Measurements from ENCODE around the gene MINDY3. TPM values are rescaled to one million over a fixed set of nuclear protein-coding genes. Genes with fewer than 3 reads are reported as not detected.
"Not testable (repeated sequence)": the region's sequence is repeated elsewhere in the genome, so short reads cannot be mapped to it uniquely, and the experiment has no call there.

MINDY3 gene
- total RNA-seq, 1 donor from 2014 or later: 28.6 TPM

- TF ChIP-seq CTCF (IDR thresholded peaks at IDR 0.05; ENCODE audit: unreplicated experiment): no peak
- no peak for DNase-seq (ENCODE audit: low spot score in 2 of 2, unreplicated experiment in 2 of 2)
- Mint-ChIP-seq H3K36me3 (no peaks in the 10 kb centered on the region), H3K4me3 (no peak overlapping the region), H3K27me3 (ENCODE audit: low read depth) (peaks cover 73% of the 10 kb centered on the region), H3K27ac (no peak overlapping the region), H3K4me1 (no peaks in the 10 kb centered on the region), H3K9me3 (no peaks in the 10 kb centered on the region)
Measured at GRCh38 chr10:15884447-15884846, 24.1 kb upstream of the MINDY3 start.

GRCh38 chr10:15881542-15881941 is 21.2 kb upstream of the MINDY3 start:
- Mint-ChIP-seq H3K27me3 (ENCODE audit: low read depth) (peaks cover 68% of the 10 kb centered on the region), H3K27ac (no peak overlapping the region)

GRCh38 chr10:15879663-15880062 is 19.4 kb upstream of the MINDY3 start:
- Mint-ChIP-seq H3K27ac (no peak overlapping the region), H3K4me1 (no peaks in the 10 kb centered on the region), H3K9me3 (no peaks in the 10 kb centered on the region), H3K27me3 (ENCODE audit: low read depth) (peaks cover 70% of the 10 kb centered on the region), H3K36me3 (no peaks in the 10 kb centered on the region), H3K4me3 (no peak overlapping the region)
- DNase-seq (ENCODE audit: low spot score in 2 of 2, unreplicated experiment in 2 of 2): no peak
- TF ChIP-seq CTCF (IDR thresholded peaks at IDR 0.05; ENCODE audit: unreplicated experiment): no peak

More at GRCh38 chr10:15881542-15881941, 21.2 kb upstream of the MINDY3 start:
- DNase-seq (ENCODE audit: low spot score in 2 of 2, unreplicated experiment in 2 of 2): no peak
- H3K4me3 Mint-ChIP-seq: no peak overlapping the region
- no peaks in the 10 kb centered on the region for H3K36me3 Mint-ChIP-seq
- no peaks in the 10 kb centered on the region for H3K4me1 Mint-ChIP-seq
- no peaks in the 10 kb centered on the region for H3K9me3 Mint-ChIP-seq
- no peak for TF ChIP-seq CTCF (IDR thresholded peaks at IDR 0.05; ENCODE audit: unreplicated experiment)

- Mint-ChIP-seq H3K36me3 (no peaks in the 10 kb centered on the region), H3K27ac (no peak overlapping the region), H3K9me3 (no peaks in the 10 kb centered on the region), H3K4me1 (no peaks in the 10 kb centered on the region), H3K27me3 (ENCODE audit: low read depth) (peaks cover 71% of the 10 kb centered on the region), H3K4me3 (no peak overlapping the region)
- peak; percentile 82 for TF ChIP-seq CTCF (IDR thresholded peaks at IDR 0.05; ENCODE audit: unreplicated experiment)
- DNase-seq (ENCODE audit: low spot score in 2 of 2, unreplicated experiment in 2 of 2): no peak
Measured at GRCh38 chr10:15879058-15879457, 18.8 kb upstream of the MINDY3 start.

GRCh38 chr10:15877836-15878576 is 17.7 kb upstream of the MINDY3 start:
- peaks cover 75% of the 10 kb centered on the region for H3K27me3 Mint-ChIP-seq (ENCODE audit: low read depth)

GRCh38 chr10:15876274-15876673 is 16.0 kb upstream of the MINDY3 start:
- not testable (repeated sequence) for H3K4me3 Mint-ChIP-seq; H3K4me1 Mint-ChIP-seq; DNase-seq (ENCODE audit: low spot score in 2 of 2, unreplicated experiment in 2 of 2)

More at GRCh38 chr10:15877836-15878576, 17.7 kb upstream of the MINDY3 start:
- Mint-ChIP-seq H3K4me1 (no peaks in the 10 kb centered on the region), H3K27ac (no peak overlapping the region), H3K36me3 (no peaks in the 10 kb centered on the region), H3K4me3 (no peak overlapping the region), H3K9me3 (no peaks in the 10 kb centered on the region)
- no peak for TF ChIP-seq CTCF (IDR thresholded peaks at IDR 0.05; ENCODE audit: unreplicated experiment)
- no peak for DNase-seq (ENCODE audit: low spot score in 2 of 2, unreplicated experiment in 2 of 2)

GRCh38 chr10:15872645-15873044 is 12.3 kb upstream of the MINDY3 start:
- not testable (repeated sequence) for H3K4me3 Mint-ChIP-seq; H3K4me1 Mint-ChIP-seq; H3K36me3 Mint-ChIP-seq; DNase-seq (ENCODE audit: low spot score in 2 of 2, unreplicated experiment in 2 of 2); H3K27ac Mint-ChIP-seq; H3K9me3 Mint-ChIP-seq
- peaks cover 88% of the 10 kb centered on the region for H3K27me3 Mint-ChIP-seq (ENCODE audit: low read depth)

More at GRCh38 chr10:15876274-15876673, 16.0 kb upstream of the MINDY3 start:
- H3K9me3 Mint-ChIP-seq, H3K36me3 Mint-ChIP-seq, H3K27ac Mint-ChIP-seq: not testable (repeated sequence)
- peaks cover 70% of the 10 kb centered on the region for H3K27me3 Mint-ChIP-seq (ENCODE audit: low read depth)
